ENCODE data around the gene MYO9B.
A peak's percentile ranks its signal among the peaks of the same experiment; 100 is the strongest.
"Not testable (repeated sequence)": the region's sequence is repeated elsewhere in the genome, so short reads cannot be mapped to it uniquely, and the experiment has no call there.

Gene MYO9B

DNA sequence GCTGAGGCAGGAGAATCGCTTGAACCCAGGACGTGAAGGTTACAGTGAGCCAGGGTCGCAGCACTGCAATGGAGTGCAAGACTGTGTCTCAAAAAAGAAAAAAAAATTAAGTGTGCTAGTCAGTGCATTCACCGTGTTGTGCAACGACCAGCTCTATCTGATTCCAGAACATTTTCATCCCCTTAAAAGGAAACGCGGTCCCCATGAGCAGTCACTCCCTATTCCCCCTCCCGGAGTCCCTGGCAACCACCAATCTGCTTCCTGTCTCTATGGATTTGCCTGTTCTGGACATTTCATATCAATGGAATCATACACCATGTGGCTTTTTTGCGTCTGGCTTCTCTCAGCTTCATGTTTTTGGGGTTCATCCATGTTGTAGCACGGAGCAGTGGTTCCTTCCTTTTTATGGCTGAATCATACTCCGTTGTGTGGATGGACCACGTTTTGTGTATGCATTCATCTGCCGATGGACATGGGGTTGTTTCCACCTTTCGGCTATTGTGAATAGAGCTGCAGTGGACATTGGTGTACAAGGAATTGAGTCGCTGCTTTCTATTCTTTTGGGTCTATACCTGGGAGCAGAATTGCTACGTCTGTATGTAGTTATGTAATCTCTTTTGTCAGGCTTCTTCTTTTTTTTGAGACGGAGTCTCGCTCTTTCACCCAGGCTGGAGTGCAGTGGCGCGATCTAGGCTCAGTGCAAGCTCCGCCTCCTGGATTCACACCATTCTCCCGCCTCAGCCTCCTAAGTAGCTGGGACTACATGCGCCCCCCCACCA lies 19.8 kb downstream of the MYO9B start:
- DNase-seq (ENCODE audit: insufficient read length), result no peak
- no peak for FAIRE-seq
- TF ChIP-seq POLR2AphosphoS5 (IDR thresholded peaks at IDR 0.05; ENCODE audit: low read depth, low read length) (no peak), TAF1 (IDR thresholded peaks at IDR 0.05; ENCODE audit: borderline replicate concordance, low read depth, low read length) (no peak), POLR2A (IDR thresholded peaks at IDR 0.05; ENCODE audit: low read depth, low read length) (no peak)

DNA sequence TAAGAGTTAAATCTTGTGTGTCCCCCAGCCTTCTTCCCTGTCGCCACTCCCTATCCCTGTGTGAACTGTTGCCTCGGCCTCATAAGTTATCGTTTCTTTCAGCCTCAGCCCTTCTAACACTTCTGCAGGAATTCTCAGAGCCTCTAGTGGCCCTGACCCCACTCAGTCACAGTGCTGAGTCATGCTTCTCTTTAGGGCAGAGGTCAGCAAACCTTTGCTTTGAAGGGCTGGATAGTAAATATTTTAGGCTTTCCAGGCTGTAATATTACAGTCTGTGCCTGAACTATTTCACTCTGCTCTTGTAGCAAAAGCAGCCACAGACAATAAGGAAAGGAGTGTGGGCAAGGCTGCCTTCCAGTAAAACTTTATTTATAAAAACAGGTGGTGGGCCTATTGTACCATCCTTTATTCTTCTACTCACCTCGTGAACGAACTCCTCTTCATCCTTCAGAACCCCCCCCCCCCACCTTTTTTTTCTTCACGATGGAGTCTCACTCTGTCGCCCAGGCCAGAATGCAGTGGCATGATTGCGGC lies 22.1 kb downstream of the MYO9B start:
- no peak for FAIRE-seq
- no peak for TF ChIP-seq TAF1 (IDR thresholded peaks at IDR 0.05; ENCODE audit: borderline replicate concordance, low read depth, low read length)
- no peak for TF ChIP-seq POLR2A (IDR thresholded peaks at IDR 0.05; ENCODE audit: low read depth, low read length)
- no peak for TF ChIP-seq POLR2AphosphoS5 (IDR thresholded peaks at IDR 0.05; ENCODE audit: low read depth, low read length)
- no peak for DNase-seq (ENCODE audit: insufficient read length)

DNA sequence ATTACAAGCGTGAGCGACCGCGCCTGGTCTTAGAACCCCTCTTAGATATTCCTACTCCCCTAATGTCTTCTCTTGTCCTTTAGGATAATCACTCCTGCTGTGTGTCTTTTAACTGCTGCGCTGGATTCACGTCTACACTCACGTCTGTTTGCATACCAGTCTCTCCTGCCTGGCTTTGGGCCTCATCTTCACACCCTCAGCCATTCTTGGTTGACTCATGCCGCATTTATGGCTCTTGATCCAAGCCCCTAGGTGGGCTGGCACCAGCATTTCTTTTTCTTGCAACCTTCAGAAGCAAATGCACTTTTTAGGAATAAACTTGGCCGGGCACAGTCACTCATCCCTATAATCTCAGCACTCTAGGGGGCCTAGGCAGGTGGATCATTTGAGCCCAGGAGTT lies 22.7 kb downstream of the MYO9B start:
- no peak for TF ChIP-seq POLR2A (IDR thresholded peaks at IDR 0.05; ENCODE audit: low read depth, low read length)
- TF ChIP-seq TAF1 (IDR thresholded peaks at IDR 0.05; ENCODE audit: borderline replicate concordance, low read depth, low read length), result no peak
- TF ChIP-seq POLR2AphosphoS5 (IDR thresholded peaks at IDR 0.05; ENCODE audit: low read depth, low read length), result no peak
- DNase-seq (ENCODE audit: insufficient read length), result no peak
- no peak for FAIRE-seq

DNA sequence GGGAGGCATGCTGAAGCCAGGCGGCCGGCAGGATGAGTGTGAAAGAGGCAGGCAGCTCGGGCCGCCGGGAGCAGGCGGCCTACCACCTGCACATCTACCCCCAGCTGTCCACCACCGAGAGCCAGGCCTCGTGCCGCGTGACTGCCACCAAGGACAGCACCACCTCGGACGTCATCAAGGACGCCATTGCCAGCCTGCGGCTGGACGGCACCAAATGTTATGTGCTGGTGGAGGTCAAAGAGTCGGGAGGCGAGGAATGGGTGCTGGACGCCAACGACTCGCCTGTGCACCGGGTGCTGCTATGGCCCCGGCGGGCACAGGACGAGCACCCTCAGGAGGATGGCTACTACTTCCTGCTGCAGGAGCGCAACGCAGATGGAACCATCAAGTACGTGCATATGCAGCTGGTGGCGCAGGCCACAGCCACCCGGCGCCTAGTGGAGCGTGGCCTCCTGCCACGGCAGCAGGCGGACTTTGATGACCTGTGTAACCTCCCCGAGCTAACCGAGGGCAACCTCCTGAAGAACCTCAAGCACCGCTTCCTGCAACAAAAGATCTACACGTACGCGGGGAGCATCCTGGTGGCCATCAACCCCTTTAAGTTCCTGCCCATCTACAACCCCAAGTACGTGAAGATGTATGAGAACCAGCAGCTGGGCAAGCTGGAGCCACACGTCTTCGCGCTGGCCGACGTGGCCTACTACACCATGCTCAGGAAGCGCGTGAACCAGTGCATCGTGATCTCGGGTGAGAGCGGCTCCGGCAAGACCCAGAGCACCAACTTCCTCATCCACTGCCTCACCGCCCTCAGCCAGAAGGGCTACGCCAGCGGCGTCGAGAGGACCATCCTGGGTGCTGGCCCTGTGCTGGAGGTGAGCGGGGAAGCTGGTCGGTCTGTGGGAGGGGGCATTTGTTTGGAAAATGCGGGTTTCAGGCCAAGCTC lies 26.4 kb downstream of the MYO9B start:
- peak; percentile 23; the same call in 1 of the 2 replicates for TF ChIP-seq POLR2A (IDR thresholded peaks at IDR 0.05; ENCODE audit: low read depth, low read length)
- TF ChIP-seq TAF1 (IDR thresholded peaks at IDR 0.05; ENCODE audit: borderline replicate concordance, low read depth, low read length), result no peak
- FAIRE-seq, result no peak
- DNase-seq (ENCODE audit: insufficient read length), result no peak

DNA sequence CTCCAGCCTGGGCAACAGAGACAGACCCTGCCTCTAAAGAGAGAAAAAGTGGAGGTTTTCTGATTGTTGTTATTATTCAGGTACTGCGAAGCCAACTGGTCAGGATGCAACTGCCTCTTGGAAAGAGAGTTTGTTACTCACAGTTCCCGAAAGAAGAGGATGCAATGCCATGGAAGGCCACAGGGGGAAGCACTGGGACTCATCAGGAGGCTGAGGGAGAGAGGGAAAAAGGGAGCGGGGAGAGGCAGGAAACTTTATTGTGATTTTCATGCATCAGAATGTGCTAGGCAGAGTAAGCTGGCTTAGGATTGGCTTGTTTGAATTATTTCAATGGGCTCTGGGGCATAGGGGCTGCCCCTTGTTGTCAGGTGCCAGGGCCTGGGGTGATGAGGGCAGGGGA lies 27.6 kb downstream of the MYO9B start:
- FAIRE-seq (no peak), DNase-seq (ENCODE audit: insufficient read length) (no peak)
- no peak for TF ChIP-seq TAF1 (IDR thresholded peaks at IDR 0.05; ENCODE audit: borderline replicate concordance, low read depth, low read length)
- no peak for TF ChIP-seq POLR2A (IDR thresholded peaks at IDR 0.05; ENCODE audit: low read depth, low read length)
- no peak for TF ChIP-seq POLR2AphosphoS5 (IDR thresholded peaks at IDR 0.05; ENCODE audit: low read depth, low read length)

DNA sequence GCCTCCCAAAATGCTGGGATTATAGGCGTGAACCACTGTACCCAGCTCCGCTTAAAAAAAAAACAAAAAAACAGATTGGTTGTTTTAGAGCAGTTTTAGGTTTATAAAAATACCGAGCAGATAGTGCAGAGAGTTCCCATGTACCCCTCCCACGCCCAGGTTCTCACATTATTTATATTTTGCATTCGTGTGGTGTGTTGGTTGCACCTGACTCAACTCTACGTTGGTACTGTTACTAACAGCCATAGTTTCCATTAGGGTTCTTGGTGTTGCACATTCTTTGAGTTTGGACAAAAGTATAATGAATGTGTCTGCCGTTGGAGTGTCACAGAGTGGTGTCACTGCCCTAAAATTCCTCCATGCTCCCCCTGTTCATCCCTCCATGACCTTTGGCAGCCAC lies 29.1 kb downstream of the MYO9B start:
- FAIRE-seq, result peak; percentile 82
- DNase-seq (ENCODE audit: insufficient read length), result no peak
- no peak for TF ChIP-seq POLR2AphosphoS5 (IDR thresholded peaks at IDR 0.05; ENCODE audit: low read depth, low read length)
- no peak for TF ChIP-seq POLR2A (IDR thresholded peaks at IDR 0.05; ENCODE audit: low read depth, low read length)
- no peak for TF ChIP-seq TAF1 (IDR thresholded peaks at IDR 0.05; ENCODE audit: borderline replicate concordance, low read depth, low read length)

DNA sequence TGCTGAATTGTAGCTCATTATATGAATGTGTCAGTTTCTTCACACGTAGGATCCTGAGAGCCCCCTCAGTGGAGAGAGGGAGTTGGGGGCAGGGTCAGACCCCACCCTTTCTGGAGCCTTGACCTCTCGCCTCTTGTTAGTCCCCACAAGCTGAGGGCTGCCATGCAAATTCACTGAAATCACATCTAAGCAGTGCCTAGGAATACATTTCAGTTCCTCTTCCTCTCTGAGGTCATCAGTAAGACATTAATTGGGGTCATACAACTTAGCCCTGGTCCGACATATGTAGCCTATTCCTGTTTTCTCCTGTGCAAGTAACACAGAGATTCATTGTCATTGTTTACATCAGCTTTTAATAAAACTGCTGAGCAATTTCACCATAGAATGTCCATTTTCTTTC lies 30.0 kb downstream of the MYO9B start:
- no peak for DNase-seq (ENCODE audit: insufficient read length)
- TF ChIP-seq POLR2A (IDR thresholded peaks at IDR 0.05; ENCODE audit: low read depth, low read length) (no peak), POLR2AphosphoS5 (IDR thresholded peaks at IDR 0.05; ENCODE audit: low read depth, low read length) (no peak), TAF1 (IDR thresholded peaks at IDR 0.05; ENCODE audit: borderline replicate concordance, low read depth, low read length) (no peak)
- peak; percentile 88 for FAIRE-seq

DNA sequence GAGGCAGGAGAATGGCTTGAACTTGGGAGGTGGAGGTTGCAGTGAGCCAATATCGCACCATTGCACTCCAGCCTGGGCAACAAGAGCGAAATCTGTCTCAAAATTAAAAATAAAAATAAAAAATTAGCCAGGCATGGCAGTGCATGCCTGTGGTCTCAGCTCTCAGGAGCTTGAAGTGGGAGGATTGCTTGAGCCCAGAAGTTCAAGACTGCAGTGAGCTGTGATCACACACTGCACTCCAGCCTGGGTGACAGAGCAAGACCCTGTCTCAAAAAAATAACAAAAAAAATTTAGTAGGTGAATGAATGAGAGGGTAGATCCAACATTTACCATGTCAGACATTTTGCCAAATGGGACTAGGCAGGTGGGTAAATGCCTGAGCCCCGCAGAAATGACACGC lies 31.4 kb downstream of the MYO9B start:
- not testable (repeated sequence) for DNase-seq (ENCODE audit: insufficient read length); FAIRE-seq

DNA sequence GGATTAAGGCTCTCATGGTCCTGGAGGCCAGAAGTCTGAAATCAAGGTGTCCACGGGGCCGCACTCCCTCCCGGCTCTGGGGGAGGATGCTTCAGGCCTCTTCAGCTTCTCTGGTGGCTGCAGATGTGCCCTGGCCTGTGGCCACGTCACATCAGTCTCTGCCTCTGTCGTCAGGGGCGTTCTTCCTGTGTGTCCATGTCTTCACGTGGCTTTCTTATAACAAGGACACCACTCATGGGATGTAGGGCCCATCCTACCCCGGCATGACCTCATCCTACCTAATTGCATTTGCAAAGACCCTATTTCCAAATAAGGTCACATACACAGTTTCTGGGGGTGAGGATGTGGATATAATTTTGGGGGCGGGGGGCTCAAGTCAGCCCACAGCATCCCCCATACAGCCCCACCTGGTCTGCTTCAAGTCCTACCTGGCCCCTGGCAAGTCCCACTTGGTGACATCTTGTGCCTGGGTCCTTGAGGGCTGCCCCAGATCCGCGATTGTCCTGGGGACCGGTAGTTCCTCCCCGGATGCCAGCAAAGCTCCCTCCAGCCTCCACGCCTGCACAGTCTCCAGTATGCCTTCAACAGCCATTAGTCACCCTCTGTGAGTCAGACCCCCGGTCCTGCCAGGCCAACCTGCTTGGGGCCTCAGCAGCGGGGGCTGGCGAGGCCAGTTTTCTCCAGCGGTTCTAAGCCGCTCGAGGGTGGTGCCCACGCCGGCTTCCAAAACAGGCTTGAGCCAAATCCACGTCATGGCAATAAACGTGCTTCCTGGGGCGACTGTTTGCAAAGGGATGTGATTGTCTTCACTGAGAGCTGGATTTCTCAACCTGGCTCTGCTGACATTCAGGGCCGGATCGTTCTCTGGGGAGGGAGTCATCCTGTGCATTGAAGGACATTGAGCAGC lies 32.2 kb downstream of the MYO9B start:
- no peak for DNase-seq (ENCODE audit: insufficient read length)
- FAIRE-seq, result no peak
- peak; percentile 56 for TF ChIP-seq POLR2A (IDR thresholded peaks at IDR 0.05; ENCODE audit: low read depth, low read length)
- no peak; the same call in 1 of the 2 replicates for TF ChIP-seq POLR2AphosphoS5 (IDR thresholded peaks at IDR 0.05; ENCODE audit: low read depth, low read length)

DNA sequence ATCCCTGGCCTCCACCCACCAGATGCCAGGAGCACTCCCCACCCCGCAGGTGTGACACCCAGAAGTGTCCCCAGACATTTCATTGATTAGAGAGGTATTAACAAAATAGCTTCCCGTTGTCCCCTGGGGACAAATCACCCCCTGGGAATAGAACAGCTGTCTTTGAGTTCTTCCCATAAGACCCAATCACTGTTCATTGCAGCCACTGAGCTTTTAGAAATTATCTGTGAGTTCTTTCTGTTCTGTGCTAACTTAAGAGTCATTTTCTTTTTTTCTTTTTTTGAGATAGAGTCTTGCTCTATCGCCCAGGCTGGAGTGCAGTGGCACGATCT lies 32.8 kb downstream of the MYO9B start:
- TF ChIP-seq POLR2A (IDR thresholded peaks at IDR 0.05; ENCODE audit: low read depth, low read length) (no peak), TAF1 (IDR thresholded peaks at IDR 0.05; ENCODE audit: borderline replicate concordance, low read depth, low read length) (no peak), POLR2AphosphoS5 (IDR thresholded peaks at IDR 0.05; ENCODE audit: low read depth, low read length) (no peak)
- DNase-seq (ENCODE audit: insufficient read length) (no peak), FAIRE-seq (no peak)

DNA sequence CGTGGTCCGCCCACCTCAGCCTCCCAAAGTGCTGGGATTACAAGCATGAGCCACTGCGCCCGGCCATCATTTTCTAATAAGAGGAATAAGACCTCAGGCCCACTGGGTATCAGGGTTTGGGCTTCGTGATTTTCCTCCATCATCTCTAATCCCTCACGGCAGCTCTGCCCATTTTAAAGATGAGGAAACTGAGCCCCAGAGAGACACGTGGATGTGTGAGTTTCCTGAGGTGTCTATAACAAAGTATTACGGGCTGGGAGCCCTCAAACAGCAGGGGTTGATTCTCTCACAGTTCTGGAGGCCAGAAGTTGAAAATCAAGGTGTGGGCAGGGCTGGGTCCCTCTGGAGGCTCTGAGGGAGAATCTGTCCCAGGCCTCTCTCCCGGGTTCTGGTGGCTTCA lies 33.7 kb downstream of the MYO9B start:
- DNase-seq (ENCODE audit: insufficient read length) (no peak), FAIRE-seq (no peak)
- TF ChIP-seq POLR2AphosphoS5 (IDR thresholded peaks at IDR 0.05; ENCODE audit: low read depth, low read length), result no peak
- no peak for TF ChIP-seq TAF1 (IDR thresholded peaks at IDR 0.05; ENCODE audit: borderline replicate concordance, low read depth, low read length)
- TF ChIP-seq POLR2A (IDR thresholded peaks at IDR 0.05; ENCODE audit: low read depth, low read length), result no peak
